Upper lobe of right lung (tissue), 1 donor: Measurements from ENCODE around the gene EMILIN1. TPM values are rescaled to one million over a fixed set of nuclear protein-coding genes. Genes with fewer than 3 reads are reported as not detected.
A peak's percentile ranks its signal among the peaks of the same experiment; 100 is the strongest.

Experiments
- ATAC-seq: fragments of 200-7000 bp; cut with Tn5 transposase; one replicate; pipeline ENCODE4 v1.9.1; 2020; ENCODE audit warnings: mild to moderate bottlenecking, moderate library complexity
- DNase-seq: peaks from one replicate; pipeline ENCODE4 v3.0.0-alpha.2; 2020
- H3K27ac ChIP-seq: fragments of 200-600 bp; one replicate; pipeline ENCODE4 v1.8.0; 2022
- H3K27me3 ChIP-seq: fragments of 200-600 bp; one replicate; pipeline ENCODE4 v1.8.0; 2022; ENCODE audit warnings: mild to moderate bottlenecking
- H3K36me3 ChIP-seq: fragments of 200-600 bp; one replicate; pipeline ENCODE4 v1.8.0; 2022
- H3K4me1 ChIP-seq: fragments of 200-600 bp; one replicate; pipeline ENCODE4 v1.8.0; 2022
- H3K4me3 ChIP-seq: fragments of 200-600 bp; one replicate; pipeline ENCODE4 v1.8.0; 2022; ENCODE audit warnings: mild to moderate bottlenecking
- H3K9me3 ChIP-seq: fragments of 200-600 bp; one replicate; pipeline ENCODE4 v1.8.0; 2022
- intact Hi-C: fragments of 100-400 bp; cut with DNase I; formaldehyde crosslinking; loops from one replicate; pipeline ENCODE4 v1.11.0; 2022
- total RNA-seq: library from RNA; stranded (reverse); fragmentation: NEBNext Ultra II Directional; extraction: Animal tissue kit (Norgen Biotek cat#: 25700); gene quantifications from one replicate; pipeline ENCODE4 v1.2.1, GENCODE V29; 2021
- TF ChIP-seq, protein P1 (sequence below): fragments of 200-600 bp; IDR thresholded peaks from one replicate; pipeline ENCODE4 v1.8.0; 2022; ENCODE audit warnings: antibody characterized with exemption
- donor health status: DM: no; HTN: yes; CAD: no; lungs with severe emphysema.

EMILIN1 gene
- total RNA-seq, 1 donor from 2014 or later, result 84.6 TPM

DNA sequence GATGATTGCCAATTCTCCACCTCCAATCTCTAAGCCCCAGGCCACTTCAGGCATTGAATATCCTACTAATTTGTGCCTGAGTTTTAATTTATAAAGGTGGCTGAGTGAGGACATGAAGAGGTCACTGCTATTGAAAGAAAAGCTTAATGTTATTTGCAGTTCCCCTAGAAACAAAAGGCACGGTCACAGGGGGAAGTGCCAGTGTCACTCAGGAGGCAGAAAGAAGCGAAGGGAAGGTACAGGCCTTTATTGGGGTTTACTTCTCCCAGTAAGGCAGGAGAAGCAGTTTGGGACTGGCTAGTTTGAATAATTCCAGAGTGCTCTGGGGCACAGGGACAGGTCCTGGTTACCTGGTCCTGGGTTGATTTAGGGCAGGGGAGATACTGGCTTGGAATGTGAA lies 43.5 kb downstream of the EMILIN1 start:
- TF ChIP-seq, protein P1, sequence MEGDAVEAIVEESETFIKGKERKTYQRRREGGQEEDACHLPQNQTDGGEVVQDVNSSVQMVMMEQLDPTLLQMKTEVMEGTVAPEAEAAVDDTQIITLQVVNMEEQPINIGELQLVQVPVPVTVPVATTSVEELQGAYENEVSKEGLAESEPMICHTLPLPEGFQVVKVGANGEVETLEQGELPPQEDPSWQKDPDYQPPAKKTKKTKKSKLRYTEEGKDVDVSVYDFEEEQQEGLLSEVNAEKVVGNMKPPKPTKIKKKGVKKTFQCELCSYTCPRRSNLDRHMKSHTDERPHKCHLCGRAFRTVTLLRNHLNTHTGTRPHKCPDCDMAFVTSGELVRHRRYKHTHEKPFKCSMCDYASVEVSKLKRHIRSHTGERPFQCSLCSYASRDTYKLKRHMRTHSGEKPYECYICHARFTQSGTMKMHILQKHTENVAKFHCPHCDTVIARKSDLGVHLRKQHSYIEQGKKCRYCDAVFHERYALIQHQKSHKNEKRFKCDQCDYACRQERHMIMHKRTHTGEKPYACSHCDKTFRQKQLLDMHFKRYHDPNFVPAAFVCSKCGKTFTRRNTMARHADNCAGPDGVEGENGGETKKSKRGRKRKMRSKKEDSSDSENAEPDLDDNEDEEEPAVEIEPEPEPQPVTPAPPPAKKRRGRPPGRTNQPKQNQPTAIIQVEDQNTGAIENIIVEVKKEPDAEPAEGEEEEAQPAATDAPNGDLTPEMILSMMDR, result no peak

DNA sequence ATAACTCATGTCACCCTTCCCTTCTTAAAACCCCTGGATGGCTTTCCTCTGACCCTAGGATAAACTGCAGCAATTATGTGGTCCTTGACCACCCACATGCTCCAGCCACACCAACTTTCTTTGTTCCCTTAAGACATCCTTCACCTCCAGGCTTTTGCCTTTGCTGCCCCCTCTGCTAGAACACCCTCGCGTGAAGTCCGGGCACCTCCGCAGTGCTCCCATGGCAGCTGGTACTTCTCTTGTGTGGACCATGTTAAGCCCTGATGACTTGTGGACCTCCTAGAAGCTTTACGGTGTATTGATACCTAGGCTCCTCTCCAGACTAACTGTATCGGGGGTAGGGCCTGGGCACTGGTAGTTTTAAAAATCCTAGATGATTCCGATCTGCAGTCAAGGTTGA lies 44.4 kb downstream of the EMILIN1 start:
- intact Hi-C loops, result no loop called here
- H3K9me3 ChIP-seq, result no peaks in the 10 kb centered on the region
- peak overlapping the region; percentile 55 for H3K27ac ChIP-seq
- peaks cover 17% of the 10 kb centered on the region for H3K27me3 ChIP-seq
- H3K4me1 ChIP-seq, result peaks cover 10% of the 10 kb centered on the region
- DNase-seq (no peak), ATAC-seq (no peak)
- no peaks in the 10 kb centered on the region for H3K36me3 ChIP-seq
- peak overlapping the region; percentile 62 for H3K4me3 ChIP-seq
- TF ChIP-seq, protein P1, result no peak

More for the DNA sequence above, 43.5 kb downstream of the EMILIN1 start:
- intact Hi-C loops, result no loop called here
- ATAC-seq, result no peak
- Histone ChIP-seq H3K4me1 (peaks cover 10% of the 10 kb centered on the region), H3K27me3 (peaks cover 25% of the 10 kb centered on the region), H3K36me3 (no peaks in the 10 kb centered on the region), H3K27ac (no peak overlapping the region), H3K9me3 (no peaks in the 10 kb centered on the region), H3K4me3 (no peak overlapping the region)
- DNase-seq, result no peak

DNA sequence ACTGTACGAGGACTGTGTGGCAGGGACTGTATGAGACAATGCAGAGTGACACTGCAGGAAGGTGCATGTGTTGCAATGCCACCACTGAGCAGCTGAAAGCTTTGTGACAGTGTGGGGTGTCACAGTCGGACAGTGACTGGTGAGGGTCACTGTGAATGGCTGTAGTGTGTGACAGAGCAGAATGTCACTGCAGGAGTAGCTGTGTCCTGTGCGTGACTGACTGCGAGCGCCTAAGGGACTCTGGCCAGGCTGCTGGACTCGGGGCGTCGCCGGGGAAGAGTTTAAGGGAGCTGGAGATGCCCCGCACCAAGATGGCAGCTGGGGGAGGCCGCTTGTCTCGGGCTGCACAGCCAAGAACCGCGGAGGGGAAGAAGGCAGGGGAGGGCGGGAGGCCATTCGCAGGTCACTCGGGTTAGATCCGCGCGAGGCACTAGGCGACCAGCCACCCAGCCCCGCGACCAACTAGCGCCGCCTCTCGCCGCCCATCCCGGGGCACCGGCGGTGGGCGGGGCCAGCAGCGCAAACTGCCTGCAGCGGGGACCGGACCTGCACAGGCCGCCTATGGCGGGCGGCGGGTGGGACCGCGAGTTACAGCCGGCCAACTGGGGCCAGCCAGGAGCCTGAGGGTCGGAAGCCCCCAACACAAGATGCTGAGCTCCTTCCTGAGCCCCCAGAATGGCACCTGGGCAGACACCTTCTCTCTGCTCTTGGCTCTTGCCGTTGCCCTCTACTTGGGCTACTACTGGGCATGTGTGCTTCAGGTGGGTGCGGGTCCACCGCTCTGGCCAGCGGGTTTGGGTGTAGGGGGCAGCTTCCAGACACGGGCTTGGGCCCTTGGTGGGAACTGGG lies 45.1 kb downstream of the EMILIN1 start, which contains the start of gene ABHD1:
TSS of gene ABHD1 (plus strand) at position 514 of the 849 bp plus-strand sequence. CDS start at position 648, 134 bp downstream.
- peaks cover 4% of the 10 kb centered on the region for H3K4me1 ChIP-seq
- H3K27ac ChIP-seq, result peak within 1 kb of the TSS; percentile 55
- ATAC-seq (peak; percentile 91), DNase-seq (peak; percentile 85)
- peak within 1 kb of the TSS; percentile 62 for H3K4me3 ChIP-seq
- TF ChIP-seq, protein P1, result no peak
- intact Hi-C loops, result no loop called here
- no peaks in the 10 kb centered on the region for H3K9me3 ChIP-seq
- no peaks in the 10 kb centered on the region for H3K36me3 ChIP-seq
- peaks cover 9% of the 10 kb centered on the region for H3K27me3 ChIP-seq

DNA sequence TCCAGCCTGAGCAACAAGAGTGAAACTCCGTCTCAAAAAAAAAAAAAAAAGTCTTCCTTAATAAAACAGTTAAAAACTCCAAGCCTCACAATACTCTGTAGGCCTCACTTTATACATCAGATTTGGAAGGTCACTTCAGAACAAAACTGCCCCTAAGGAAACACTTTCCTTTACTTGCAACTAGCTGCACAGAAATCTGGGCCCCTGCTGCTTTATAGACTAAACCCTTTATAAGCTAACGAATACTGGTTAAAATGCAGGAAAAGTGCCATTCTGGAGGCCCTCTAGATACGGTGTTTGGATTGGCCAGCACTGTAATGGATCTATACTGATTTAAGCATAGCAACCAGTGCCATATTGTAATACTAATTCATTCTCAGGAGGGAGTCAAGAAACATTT lies 46.7 kb downstream of the EMILIN1 start:
- ATAC-seq (no peak), DNase-seq (no peak)
- H3K9me3 ChIP-seq, result no peaks in the 10 kb centered on the region
- no peak overlapping the region for H3K4me3 ChIP-seq
- H3K4me1 ChIP-seq, result peaks cover 4% of the 10 kb centered on the region
- TF ChIP-seq, protein P1, result no peak
- peaks cover under 1% of the 10 kb centered on the region for H3K36me3 ChIP-seq
- H3K27ac ChIP-seq, result no peak overlapping the region
- intact Hi-C loops, result no loop called here
- H3K27me3 ChIP-seq, result no peaks in the 10 kb centered on the region

DNA sequence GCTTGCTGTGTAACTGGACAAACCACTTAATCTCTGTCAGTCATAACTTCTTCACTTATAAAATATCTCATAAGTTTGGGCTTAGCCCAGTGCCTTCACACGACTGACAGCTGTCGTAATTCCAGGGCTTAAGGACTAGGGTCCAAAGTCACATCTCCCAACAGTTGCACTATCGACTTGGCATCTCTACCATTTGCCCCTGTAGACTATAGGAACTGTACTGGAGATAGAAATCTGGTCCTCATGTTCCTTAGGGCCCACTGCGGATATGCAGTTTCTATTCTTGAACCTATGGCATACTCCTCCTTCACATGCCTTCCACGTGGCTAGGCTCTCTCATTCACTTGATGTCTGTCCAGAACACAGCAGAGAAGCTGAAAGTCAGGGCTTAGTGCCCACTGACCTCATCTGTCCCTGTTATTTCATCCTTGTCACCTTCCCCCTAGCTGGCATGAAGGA lies 47.9 kb downstream of the EMILIN1 start:
- Histone ChIP-seq H3K36me3 (peaks cover 12% of the 10 kb centered on the region), H3K4me1 (peaks cover 4% of the 10 kb centered on the region), H3K9me3 (no peaks in the 10 kb centered on the region), H3K4me3 (no peak overlapping the region), H3K27me3 (no peaks in the 10 kb centered on the region), H3K27ac (no peak overlapping the region)
- TF ChIP-seq, protein P1, result no peak
- intact Hi-C loops, result no loop called here
- DNase-seq (no peak), ATAC-seq (no peak)
